Mucosa of stomach (tissue), 1 donor: ENCODE results near the gene SLC9A8.
"Not testable (repeated sequence)": the region's sequence is repeated elsewhere in the genome, so short reads cannot be mapped to it uniquely, and the experiment has no call there.

Experiments used
- H3K27me3 ChIP-seq: one replicate; pipeline ENCODE4 v1.7.0; 2013; ENCODE audit warnings: mild to moderate bottlenecking, low read length; ENCODE audit not compliant: control insufficient read depth, insufficient read depth
- H3K36me3 ChIP-seq: one replicate; pipeline ENCODE4 v1.7.0; 2013; ENCODE audit warnings: low read length; ENCODE audit not compliant: control insufficient read depth, insufficient read depth
- H3K4me1 ChIP-seq: one replicate; pipeline ENCODE4 v1.7.0; 2013; ENCODE audit warnings: mild to moderate bottlenecking, low read length; ENCODE audit not compliant: control insufficient read depth, insufficient read depth
- H3K4me3 ChIP-seq: one replicate; pipeline ENCODE4 v1.7.0; 2013; ENCODE audit warnings: low read length
- H3K9ac ChIP-seq: one replicate; pipeline ENCODE4 v1.7.0; 2013; ENCODE audit warnings: mild to moderate bottlenecking, low read length, moderate library complexity
- H3K9me3 ChIP-seq: one replicate; pipeline ENCODE4 v1.7.0; 2013; ENCODE audit warnings: mild to moderate bottlenecking, low read length, moderate library complexity; ENCODE audit not compliant: control insufficient read depth
- donor health status: Pancreatic carcinoma.

Gene SLC9A8

GRCh38 chr20:49792006-49792405 lies 20.6 kb upstream of the SLC9A8 start:
- H3K9ac ChIP-seq, result no peak overlapping the region
- no peaks in the 10 kb centered on the region for H3K9me3 ChIP-seq
- H3K4me3 ChIP-seq, result no peak overlapping the region
- no peaks in the 10 kb centered on the region for H3K36me3 ChIP-seq
- no peaks in the 10 kb centered on the region for H3K27me3 ChIP-seq
- H3K4me1 ChIP-seq, result peaks cover 41% of the 10 kb centered on the region

GRCh38 chr20:49792611-49793010 lies 20.0 kb upstream of the SLC9A8 start:
- Histone ChIP-seq H3K36me3 (no peaks in the 10 kb centered on the region), H3K4me3 (no peak overlapping the region), H3K9me3 (no peaks in the 10 kb centered on the region), H3K4me1 (peaks cover 36% of the 10 kb centered on the region), H3K9ac (no peak overlapping the region), H3K27me3 (no peaks in the 10 kb centered on the region)

GRCh38 chr20:49794336-49795134 lies 18.1 kb upstream of the SLC9A8 start:
- Histone ChIP-seq H3K36me3 (no peaks in the 10 kb centered on the region), H3K9me3 (no peaks in the 10 kb centered on the region), H3K4me3 (no peak overlapping the region), H3K9ac (no peak overlapping the region), H3K27me3 (no peaks in the 10 kb centered on the region), H3K4me1 (peaks cover 32% of the 10 kb centered on the region)

GRCh38 chr20:49795135-49795424 lies 17.5 kb upstream of the SLC9A8 start:
- Histone ChIP-seq H3K9me3 (no peaks in the 10 kb centered on the region), H3K27me3 (no peaks in the 10 kb centered on the region), H3K9ac (no peak overlapping the region)

GRCh38 chr20:49796600-49797343 lies 15.9 kb upstream of the SLC9A8 start:
- no peaks in the 10 kb centered on the region for H3K27me3 ChIP-seq
- H3K36me3 ChIP-seq, result no peaks in the 10 kb centered on the region
- H3K4me1 ChIP-seq, result peaks cover 31% of the 10 kb centered on the region
- no peak overlapping the region for H3K9ac ChIP-seq
- H3K9me3 ChIP-seq, result no peaks in the 10 kb centered on the region
- H3K4me3 ChIP-seq, result no peak overlapping the region

More at GRCh38 chr20:49795135-49795424, 17.5 kb upstream of the SLC9A8 start:
- Histone ChIP-seq H3K4me1 (peaks cover 32% of the 10 kb centered on the region), H3K36me3 (no peaks in the 10 kb centered on the region), H3K4me3 (no peak overlapping the region)

GRCh38 chr20:49797344-49797615 lies 15.3 kb upstream of the SLC9A8 start:
- Histone ChIP-seq H3K9ac (no peak overlapping the region), H3K27me3 (no peaks in the 10 kb centered on the region)

GRCh38 chr20:49798718-49799117 lies 13.9 kb upstream of the SLC9A8 start:
- H3K4me3 ChIP-seq, result no peak overlapping the region
- H3K9me3 ChIP-seq, result no peaks in the 10 kb centered on the region
- H3K27me3 ChIP-seq, result no peaks in the 10 kb centered on the region
- H3K36me3 ChIP-seq, result no peaks in the 10 kb centered on the region
- H3K9ac ChIP-seq, result no peak overlapping the region
- H3K4me1 ChIP-seq, result peaks cover 12% of the 10 kb centered on the region

More at GRCh38 chr20:49797344-49797615, 15.3 kb upstream of the SLC9A8 start:
- peaks cover 26% of the 10 kb centered on the region for H3K4me1 ChIP-seq
- H3K36me3 ChIP-seq, result no peaks in the 10 kb centered on the region
- no peaks in the 10 kb centered on the region for H3K9me3 ChIP-seq
- no peak overlapping the region for H3K4me3 ChIP-seq

GRCh38 chr20:49799698-49800097 lies 12.9 kb upstream of the SLC9A8 start:
- Histone ChIP-seq H3K36me3 (no peaks in the 10 kb centered on the region), H3K9ac (no peak overlapping the region), H3K4me1 (peaks cover 3% of the 10 kb centered on the region), H3K27me3 (no peaks in the 10 kb centered on the region), H3K4me3 (no peak overlapping the region), H3K9me3 (no peaks in the 10 kb centered on the region)

- no peaks in the 10 kb centered on the region for H3K27me3 ChIP-seq
- H3K4me1 ChIP-seq, result no peaks in the 10 kb centered on the region
- no peak overlapping the region for H3K9ac ChIP-seq
- no peak overlapping the region for H3K4me3 ChIP-seq
- no peaks in the 10 kb centered on the region for H3K9me3 ChIP-seq
- H3K36me3 ChIP-seq, result no peaks in the 10 kb centered on the region
Observed at GRCh38 chr20:49803418-49803817, 9.2 kb upstream of the SLC9A8 start.

GRCh38 chr20:49804364-49804763 lies 8.3 kb upstream of the SLC9A8 start:
- Histone ChIP-seq H3K9me3 (no peaks in the 10 kb centered on the region), H3K9ac (no peak overlapping the region), H3K4me3 (no peak overlapping the region), H3K4me1 (no peaks in the 10 kb centered on the region), H3K36me3 (no peaks in the 10 kb centered on the region), H3K27me3 (no peaks in the 10 kb centered on the region)

GRCh38 chr20:49805224-49805876 lies 7.3 kb upstream of the SLC9A8 start:
- H3K9me3 ChIP-seq, H3K27me3 ChIP-seq, H3K9ac ChIP-seq, H3K4me1 ChIP-seq, H3K4me3 ChIP-seq, H3K36me3 ChIP-seq: not testable (repeated sequence)

- Histone ChIP-seq H3K36me3 (no peaks in the 10 kb centered on the region), H3K4me3 (no peak overlapping the region), H3K9ac (no peak overlapping the region), H3K4me1 (peaks cover 21% of the 10 kb centered on the region), H3K9me3 (no peaks in the 10 kb centered on the region), H3K27me3 (no peaks in the 10 kb centered on the region)
Observed at GRCh38 chr20:49808753-49809152, 3.9 kb upstream of the SLC9A8 start.
